ENCODE data around the gene MXD3.
A peak's percentile ranks its signal among the peaks of the same experiment; 100 is the strongest.
"Not testable (repeated sequence)": the region's sequence is repeated elsewhere in the genome, so short reads cannot be mapped to it uniquely, and the experiment has no call there.

The MXD3 gene, protein sequence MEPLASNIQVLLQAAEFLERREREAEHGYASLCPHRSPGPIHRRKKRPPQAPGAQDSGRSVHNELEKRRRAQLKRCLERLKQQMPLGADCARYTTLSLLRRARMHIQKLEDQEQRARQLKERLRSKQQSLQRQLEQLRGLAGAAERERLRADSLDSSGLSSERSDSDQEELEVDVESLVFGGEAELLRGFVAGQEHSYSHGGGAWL

DNA sequence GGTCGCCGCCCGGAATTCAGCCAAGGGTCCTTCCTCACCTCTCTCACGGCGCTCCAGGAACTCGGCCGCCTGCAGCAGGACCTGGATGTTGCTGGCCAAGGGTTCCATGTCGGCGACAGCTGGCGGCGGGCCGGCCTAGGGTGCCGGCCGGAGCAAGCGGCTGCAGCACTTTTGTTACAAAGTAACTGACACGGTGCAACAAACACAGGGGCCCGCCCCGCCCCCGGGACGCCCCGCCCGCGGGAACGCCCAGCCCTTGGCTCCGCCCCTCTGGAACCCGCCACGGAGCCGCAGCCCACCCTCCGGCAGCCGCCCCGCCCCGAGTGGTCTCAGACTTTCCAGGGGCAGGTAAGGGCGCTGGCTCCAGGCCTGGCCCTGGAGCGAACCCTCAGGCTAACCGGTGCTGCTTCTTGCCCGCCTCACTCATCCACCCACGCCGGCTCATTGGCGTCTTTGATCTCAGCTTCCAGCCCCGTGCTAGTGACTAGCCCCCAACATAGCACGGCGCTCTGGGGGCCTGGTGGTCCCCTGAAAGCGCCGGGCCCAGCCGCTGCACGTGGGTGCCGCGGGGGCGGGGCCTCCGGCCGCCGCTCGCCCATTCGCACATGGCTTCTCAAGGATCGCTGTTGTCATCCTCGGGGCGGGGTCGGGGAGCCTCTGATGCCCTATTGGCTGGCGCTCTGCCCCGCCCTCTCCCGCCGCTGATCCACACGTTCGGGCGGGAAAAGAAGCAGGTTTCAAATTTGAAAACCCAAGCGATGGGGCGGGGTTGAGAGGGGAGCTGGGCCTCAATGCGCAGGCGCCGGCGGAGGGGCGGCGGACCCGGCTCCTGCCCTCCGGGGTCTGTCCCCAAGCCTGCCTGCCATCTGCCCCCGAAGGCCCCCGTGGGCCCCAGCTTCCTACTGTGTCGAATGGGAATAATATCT lies at the start of gene MXD3:
MXD3 (minus strand) TSS at position 176 of the 926 bp plus-strand sequence; CDS start at position 108, 68 bp downstream.
- peak within 1 kb of the TSS; percentile 90 for H3K4me3 Mint-ChIP-seq
- peak within 1 kb of the TSS; percentile 95 for H3K27ac Mint-ChIP-seq
- no peaks in the 10 kb centered on the region for H3K9me3 Mint-ChIP-seq
- H3K36me3 Mint-ChIP-seq (ENCODE audit: low read depth), result peaks cover 11% of the 10 kb centered on the region
- peaks cover 37% of the 10 kb centered on the region for H3K4me1 Mint-ChIP-seq (ENCODE audit: low read depth)
- no peaks in the 10 kb centered on the region for H3K27me3 Mint-ChIP-seq (ENCODE audit: low read depth)

DNA sequence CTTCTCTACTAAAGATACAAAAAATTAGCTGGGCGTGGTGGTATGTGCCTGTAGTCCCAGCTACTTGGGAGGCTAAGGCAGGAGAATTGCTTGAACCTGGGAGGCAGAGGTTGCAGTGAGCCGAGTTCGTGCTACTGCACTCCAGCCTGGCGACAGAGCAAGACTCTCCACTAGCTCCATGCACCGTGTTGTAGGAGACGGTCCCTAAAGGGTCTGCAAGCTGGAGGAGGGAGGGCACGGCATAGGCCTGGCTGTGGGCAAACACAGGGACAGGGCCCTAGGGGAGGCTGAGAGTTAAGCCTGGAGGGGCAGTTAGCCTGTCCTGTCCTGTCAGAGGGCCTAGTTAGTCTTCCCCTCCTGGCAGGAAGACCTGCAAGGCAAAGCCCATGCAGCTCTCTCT lies 49.0 kb upstream of the MXD3 start:
- peaks cover 33% of the 10 kb centered on the region for H3K36me3 Mint-ChIP-seq (ENCODE audit: low read depth)
- H3K4me3 Mint-ChIP-seq; H3K9me3 Mint-ChIP-seq; H3K27ac Mint-ChIP-seq; H3K27me3 Mint-ChIP-seq (ENCODE audit: low read depth): not testable (repeated sequence)
- H3K4me1 Mint-ChIP-seq (ENCODE audit: low read depth), result peaks cover 60% of the 10 kb centered on the region

DNA sequence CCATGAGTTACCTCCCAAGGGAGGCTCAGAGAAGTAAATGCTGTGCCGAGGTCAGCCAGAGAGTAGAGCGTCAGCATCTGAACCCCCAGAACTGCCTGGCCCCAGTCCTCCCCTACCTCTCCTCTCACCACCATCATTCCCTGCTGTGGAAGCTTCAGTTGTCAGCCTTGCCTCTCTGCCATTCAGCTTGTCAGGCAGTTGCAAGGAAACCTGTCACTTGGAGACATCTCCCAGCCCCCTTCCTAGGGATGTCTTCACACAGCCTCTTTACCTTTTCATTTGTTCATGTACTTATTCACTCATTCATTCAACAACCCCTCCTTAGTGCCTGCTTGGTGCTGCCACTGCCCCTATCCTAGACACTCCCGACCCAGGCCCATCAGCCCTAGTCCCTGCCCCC lies 48.2 kb upstream of the MXD3 start:
- peaks cover 35% of the 10 kb centered on the region for H3K36me3 Mint-ChIP-seq (ENCODE audit: low read depth)
- peaks cover 10% of the 10 kb centered on the region for H3K9me3 Mint-ChIP-seq
- H3K27me3 Mint-ChIP-seq (ENCODE audit: low read depth), result no peaks in the 10 kb centered on the region
- H3K4me1 Mint-ChIP-seq (ENCODE audit: low read depth), result peaks cover 61% of the 10 kb centered on the region
- no peak overlapping the region for H3K27ac Mint-ChIP-seq
- peak overlapping the region; percentile 93 for H3K4me3 Mint-ChIP-seq

DNA sequence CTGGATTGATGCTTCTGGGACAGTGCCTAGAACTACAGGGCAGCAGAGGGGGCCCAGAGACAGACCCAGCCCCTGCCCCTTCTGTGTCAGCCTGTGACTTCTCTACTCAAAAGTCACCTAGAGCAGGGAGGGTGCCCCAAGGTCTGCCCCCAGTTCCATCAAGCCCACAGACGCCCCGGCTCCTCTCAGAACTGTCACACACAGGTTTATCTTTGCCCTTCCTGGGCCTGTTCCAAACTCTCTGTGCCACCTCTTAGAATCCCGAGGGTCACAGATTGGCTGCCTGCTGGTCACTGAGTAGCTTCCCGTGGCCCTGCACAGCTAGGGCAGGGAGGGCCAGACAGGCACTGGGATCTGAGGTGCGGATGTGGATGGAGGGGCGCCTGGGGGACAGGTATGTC lies 47.8 kb upstream of the MXD3 start:
- no peaks in the 10 kb centered on the region for H3K27me3 Mint-ChIP-seq (ENCODE audit: low read depth)
- H3K9me3 Mint-ChIP-seq, result peaks cover 11% of the 10 kb centered on the region
- H3K27ac Mint-ChIP-seq, result no peak overlapping the region
- H3K4me3 Mint-ChIP-seq, result peak overlapping the region; percentile 93
- peaks cover 33% of the 10 kb centered on the region for H3K36me3 Mint-ChIP-seq (ENCODE audit: low read depth)
- H3K4me1 Mint-ChIP-seq (ENCODE audit: low read depth), result peaks cover 58% of the 10 kb centered on the region

DNA sequence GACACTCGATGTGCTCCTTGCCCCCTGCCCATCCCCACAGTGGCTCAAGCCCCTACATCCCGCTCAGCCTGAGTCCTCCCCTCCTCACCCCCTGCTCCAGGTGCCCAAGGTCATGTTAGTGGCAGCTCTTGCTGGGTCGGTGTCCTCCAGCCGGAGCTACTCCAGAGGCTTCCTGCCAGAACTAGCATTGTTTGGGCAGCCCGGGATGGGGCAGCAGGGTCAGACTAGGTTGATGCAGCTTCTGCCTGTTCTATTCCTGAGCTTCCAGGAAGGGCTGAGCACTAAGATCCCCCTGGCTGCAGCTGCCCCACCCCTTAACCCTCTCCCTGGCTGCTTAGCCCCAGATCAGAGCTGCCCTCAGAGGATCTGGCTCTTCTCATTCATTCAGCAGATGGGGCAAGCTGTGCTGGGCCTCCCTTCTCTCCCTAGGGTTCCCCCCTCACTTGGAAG lies 46.7 kb upstream of the MXD3 start:
- H3K4me1 Mint-ChIP-seq (ENCODE audit: low read depth), result peaks cover 56% of the 10 kb centered on the region
- H3K9me3 Mint-ChIP-seq, result peaks cover 14% of the 10 kb centered on the region
- H3K4me3 Mint-ChIP-seq, result peak overlapping the region; percentile 93
- H3K27me3 Mint-ChIP-seq (ENCODE audit: low read depth), result no peaks in the 10 kb centered on the region
- peak overlapping the region; percentile 76 for H3K27ac Mint-ChIP-seq
- peaks cover 32% of the 10 kb centered on the region for H3K36me3 Mint-ChIP-seq (ENCODE audit: low read depth)

DNA sequence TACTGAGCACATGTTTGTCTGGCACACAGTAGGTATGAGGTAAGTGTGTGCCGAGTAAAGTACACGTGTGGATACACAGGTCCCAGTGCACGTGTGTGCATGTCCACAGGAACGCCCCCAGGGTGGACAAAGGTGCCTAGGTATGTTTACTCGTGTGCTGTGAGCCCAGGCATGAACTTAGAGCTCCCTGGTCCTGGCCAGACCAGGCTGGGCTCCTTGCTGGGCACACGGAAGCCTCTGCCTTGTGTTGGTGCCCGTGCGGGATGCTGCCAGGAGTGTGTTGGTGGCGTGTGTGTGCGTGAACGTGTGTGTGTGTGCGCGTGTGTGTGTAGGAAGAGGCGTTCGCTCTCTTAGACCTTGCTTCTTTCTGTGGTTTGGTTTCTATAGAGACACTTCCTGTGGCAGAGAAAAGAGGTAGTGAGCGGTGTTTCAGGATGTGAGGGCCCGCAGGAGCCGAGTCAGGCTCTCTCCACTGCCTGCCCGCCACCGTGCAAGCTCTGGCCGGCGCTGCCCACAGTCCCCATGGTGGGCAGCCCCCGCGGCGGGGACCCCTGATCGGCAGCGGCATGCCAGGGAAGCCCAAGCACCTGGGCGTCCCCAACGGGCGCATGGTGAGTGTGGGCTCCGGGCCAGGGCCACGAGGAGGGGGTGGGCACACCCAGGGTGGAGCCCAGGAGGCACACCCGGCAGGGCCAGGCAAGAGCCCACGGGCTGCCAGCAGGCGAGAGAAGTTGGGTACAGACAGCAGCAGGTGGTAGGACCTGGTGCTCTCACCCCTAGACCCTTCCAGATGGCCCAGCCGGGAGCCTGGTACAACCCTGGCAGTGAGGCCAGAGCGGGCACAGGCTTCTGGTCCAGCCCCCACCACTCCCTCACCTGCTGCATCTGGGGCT lies 46.0 kb upstream of the MXD3 start, which contains the start of gene RGS14:
RGS14 (plus strand) TSS at position 466 of the 893 bp plus-strand sequence; CDS start at position 567, 101 bp downstream.
- Mint-ChIP-seq H3K36me3 (ENCODE audit: low read depth) (peaks cover 32% of the 10 kb centered on the region), H3K9me3 (peaks cover 14% of the 10 kb centered on the region), H3K27me3 (ENCODE audit: low read depth) (no peaks in the 10 kb centered on the region), H3K4me3 (peak within 1 kb of the TSS; percentile 93), H3K4me1 (ENCODE audit: low read depth) (peaks cover 53% of the 10 kb centered on the region), H3K27ac (peak within 1 kb of the TSS; percentile 87)

DNA sequence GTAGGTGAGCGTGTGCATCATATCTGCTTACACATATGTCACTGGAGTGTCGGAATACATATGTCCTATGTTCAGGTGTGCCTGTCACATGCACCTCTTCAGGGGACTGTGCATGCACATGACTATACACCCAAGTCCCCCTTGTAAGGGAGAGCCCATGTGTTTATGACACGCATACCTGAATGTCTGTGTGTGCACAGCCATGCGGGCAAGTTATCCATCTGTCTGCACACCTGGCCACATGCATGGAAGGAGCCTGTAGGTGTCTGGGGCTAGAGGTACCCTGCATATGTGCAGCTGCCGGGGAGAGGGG lies 45.4 kb upstream of the MXD3 start:
- Mint-ChIP-seq H3K27ac (peak overlapping the region; percentile 87), H3K4me3 (peak overlapping the region; percentile 93), H3K27me3 (ENCODE audit: low read depth) (no peaks in the 10 kb centered on the region), H3K36me3 (ENCODE audit: low read depth) (peaks cover 28% of the 10 kb centered on the region), H3K4me1 (ENCODE audit: low read depth) (peaks cover 50% of the 10 kb centered on the region), H3K9me3 (peaks cover 14% of the 10 kb centered on the region)

DNA sequence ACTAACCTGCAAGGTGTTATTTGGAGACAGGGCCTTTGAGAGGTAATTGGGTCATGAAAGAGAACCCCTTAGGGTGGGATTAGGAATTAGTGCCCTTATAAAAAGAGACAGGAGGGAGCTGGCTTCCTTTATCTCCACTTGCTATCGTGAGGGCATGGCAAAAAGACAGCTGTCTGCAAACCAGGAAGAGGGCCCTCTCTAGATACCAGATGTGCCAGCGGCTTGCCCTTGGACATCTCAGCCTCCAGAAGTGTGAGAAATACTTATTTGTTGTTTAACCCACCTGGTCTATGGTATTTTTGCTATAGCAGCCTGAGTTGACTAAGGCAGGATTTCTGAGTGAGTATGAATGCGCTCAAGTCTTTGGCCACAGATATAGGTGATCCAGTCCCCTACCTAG lies 45.0 kb upstream of the MXD3 start:
- no peaks in the 10 kb centered on the region for H3K27me3 Mint-ChIP-seq (ENCODE audit: low read depth)
- peak overlapping the region; percentile 87 for H3K27ac Mint-ChIP-seq
- H3K4me1 Mint-ChIP-seq (ENCODE audit: low read depth), result peaks cover 50% of the 10 kb centered on the region
- peaks cover 14% of the 10 kb centered on the region for H3K9me3 Mint-ChIP-seq
- peaks cover 26% of the 10 kb centered on the region for H3K36me3 Mint-ChIP-seq (ENCODE audit: low read depth)
- H3K4me3 Mint-ChIP-seq, result peak overlapping the region; percentile 93

DNA sequence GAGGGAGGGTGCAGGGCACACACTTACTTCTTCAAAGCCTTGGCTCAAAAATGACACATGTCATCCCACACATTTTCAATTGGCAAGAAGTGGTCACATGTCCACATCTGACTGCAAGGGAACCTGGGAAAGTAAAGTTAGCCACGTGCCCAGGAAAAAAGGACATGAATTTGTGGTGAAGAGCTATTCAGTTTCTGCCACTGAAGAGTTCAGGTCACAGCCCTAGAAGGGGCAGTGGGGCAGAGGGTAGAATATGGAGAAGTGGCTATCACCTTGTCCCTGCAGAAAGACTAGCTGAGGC lies 44.1 kb upstream of the MXD3 start:
- H3K4me1 Mint-ChIP-seq (ENCODE audit: low read depth), result peaks cover 49% of the 10 kb centered on the region
- H3K27me3 Mint-ChIP-seq (ENCODE audit: low read depth), result no peaks in the 10 kb centered on the region
- H3K36me3 Mint-ChIP-seq (ENCODE audit: low read depth), result peaks cover 25% of the 10 kb centered on the region
- peak overlapping the region; percentile 9 for H3K27ac Mint-ChIP-seq
- H3K9me3 Mint-ChIP-seq, result peaks cover 14% of the 10 kb centered on the region
- H3K4me3 Mint-ChIP-seq, result no peak overlapping the region

DNA sequence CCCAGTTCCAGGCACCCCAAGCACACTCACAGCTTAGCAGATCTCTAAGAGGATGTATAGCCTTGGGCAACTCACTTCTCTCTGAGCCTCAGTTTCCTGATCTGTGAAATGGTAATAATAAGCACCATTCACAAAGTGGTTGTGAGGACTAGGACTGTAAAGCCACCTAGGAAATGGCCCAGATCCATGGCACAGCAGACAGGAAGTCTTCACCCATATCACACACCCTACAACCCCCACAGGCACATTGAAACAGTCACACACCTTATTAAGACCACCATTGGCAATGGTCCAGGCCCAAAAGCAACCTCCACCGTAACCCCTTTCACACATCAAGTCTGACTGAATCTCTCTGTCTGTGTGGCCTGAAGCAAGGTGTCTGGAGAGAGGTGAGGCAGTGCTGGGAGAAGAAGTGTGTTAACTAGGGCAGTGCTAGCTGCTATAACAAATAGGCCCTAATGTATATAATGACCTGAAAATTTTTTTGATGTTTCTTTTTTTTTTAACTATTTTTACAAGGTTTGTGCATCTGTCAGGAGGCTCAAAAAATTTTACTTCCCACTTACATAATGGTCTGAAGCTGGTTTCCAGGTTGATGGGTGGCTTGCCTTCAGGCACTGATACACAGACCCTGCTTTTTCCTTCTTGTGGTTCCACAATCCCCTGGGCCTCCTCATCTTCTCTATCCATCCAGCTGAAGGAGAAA lies 43.6 kb upstream of the MXD3 start:
- Mint-ChIP-seq H3K27ac (peak overlapping the region; percentile 9), H3K4me3 (no peak overlapping the region), H3K36me3 (ENCODE audit: low read depth) (peaks cover 25% of the 10 kb centered on the region), H3K4me1 (ENCODE audit: low read depth) (peaks cover 54% of the 10 kb centered on the region), H3K9me3 (peaks cover 14% of the 10 kb centered on the region), H3K27me3 (ENCODE audit: low read depth) (no peaks in the 10 kb centered on the region)

DNA sequence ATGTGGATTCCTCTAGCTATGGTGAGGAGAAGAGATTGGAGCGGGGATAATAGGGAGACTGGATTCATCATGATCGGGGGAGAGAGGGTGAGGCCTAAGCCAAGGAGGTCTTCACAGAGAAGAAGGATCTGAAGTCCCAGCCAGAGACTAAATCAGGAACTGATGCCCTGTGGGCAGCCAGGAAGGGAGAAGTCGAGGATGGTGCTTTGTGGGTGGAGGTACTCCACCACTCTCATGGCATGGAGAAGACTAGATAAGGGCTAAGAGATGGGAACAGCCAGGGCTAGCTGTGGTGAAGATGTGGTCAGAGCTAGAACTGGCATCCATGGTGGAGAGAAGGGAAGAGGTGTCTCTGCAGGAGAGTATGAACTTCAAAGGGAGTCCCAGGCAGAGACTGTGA lies 43.0 kb upstream of the MXD3 start:
- Mint-ChIP-seq H3K9me3 (peaks cover 14% of the 10 kb centered on the region), H3K36me3 (ENCODE audit: low read depth) (peaks cover 22% of the 10 kb centered on the region), H3K27me3 (ENCODE audit: low read depth) (no peaks in the 10 kb centered on the region), H3K4me1 (ENCODE audit: low read depth) (peaks cover 53% of the 10 kb centered on the region), H3K27ac (no peak overlapping the region), H3K4me3 (no peak overlapping the region)

DNA sequence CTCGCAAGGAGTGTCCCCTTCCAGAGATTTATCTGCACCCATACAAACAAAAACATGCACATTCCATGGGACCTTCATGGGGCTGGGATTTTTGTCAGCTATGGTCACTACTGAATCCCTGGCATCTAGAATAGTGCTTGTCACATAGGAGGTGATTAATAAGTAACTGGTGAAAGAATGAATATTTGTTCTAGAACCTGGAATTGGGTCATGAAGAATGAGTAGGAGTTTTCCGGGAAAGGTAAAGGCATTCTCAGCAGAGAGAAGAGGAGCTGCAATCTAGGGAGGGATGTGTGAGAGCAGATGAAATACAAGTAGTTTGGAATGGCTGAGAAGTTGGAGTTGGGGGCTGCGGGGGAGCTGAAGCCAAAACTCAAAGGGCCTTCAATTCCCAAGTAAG lies 42.6 kb upstream of the MXD3 start:
- peaks cover 14% of the 10 kb centered on the region for H3K9me3 Mint-ChIP-seq
- H3K4me1 Mint-ChIP-seq (ENCODE audit: low read depth), result peaks cover 53% of the 10 kb centered on the region
- peaks cover 22% of the 10 kb centered on the region for H3K36me3 Mint-ChIP-seq (ENCODE audit: low read depth)
- H3K27ac Mint-ChIP-seq, result peak overlapping the region; percentile 1
- H3K27me3 Mint-ChIP-seq (ENCODE audit: low read depth), result no peaks in the 10 kb centered on the region
- H3K4me3 Mint-ChIP-seq, result peak overlapping the region; percentile 4

DNA sequence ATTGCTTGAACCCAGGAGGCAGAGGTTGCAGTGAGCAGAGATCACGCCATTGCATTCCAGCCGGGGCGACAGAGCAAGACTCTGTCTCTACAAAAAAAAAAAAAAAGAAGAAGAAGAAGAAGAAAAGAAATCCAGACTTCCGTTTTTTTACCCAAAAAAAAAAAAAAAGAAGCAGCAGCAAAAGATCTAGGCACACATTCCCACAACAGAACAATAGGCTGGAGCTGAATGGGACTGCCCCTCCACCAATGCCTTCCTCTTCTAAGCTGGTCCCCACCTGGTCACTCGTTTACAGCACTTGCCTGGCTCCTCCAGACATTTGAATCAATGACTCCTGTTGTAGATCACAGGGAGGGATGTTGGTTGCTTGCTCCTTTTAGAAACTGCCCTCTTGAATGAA lies 41.4 kb upstream of the MXD3 start:
- Mint-ChIP-seq H3K4me1 (ENCODE audit: low read depth) (peaks cover 49% of the 10 kb centered on the region), H3K36me3 (ENCODE audit: low read depth) (peaks cover 17% of the 10 kb centered on the region), H3K27ac (no peak overlapping the region), H3K4me3 (peak overlapping the region; percentile 10), H3K9me3 (peaks cover 14% of the 10 kb centered on the region), H3K27me3 (ENCODE audit: low read depth) (no peaks in the 10 kb centered on the region)
